Prostate gland (tissue), 2 donors: ENCODE results near the gene DGCR8. TPM values are rescaled to one million over a fixed set of nuclear protein-coding genes. Genes with fewer than 3 reads are reported as not detected.

Experiments used
- DNase-seq: peaks from one replicate; pipeline ENCODE4 v3.0.0-alpha.2; 2019; ENCODE audit warnings: low spot score
- H3K27ac ChIP-seq, 2 donors: fragments of 200-600 bp; sonication (generic); 2 replicates each; pipeline ENCODE4 v1.5.1; 2017 to 2019
- H3K27me3 ChIP-seq: fragments of 200-600 bp; sonication (generic); replicated peaks from 2 replicates; pipeline ENCODE4 v1.5.1; 2019; ENCODE audit not compliant: insufficient read depth
- H3K36me3 ChIP-seq, 2 donors: fragments of 200-600 bp; sonication (generic); 1 replicate in 1 of 2; 2 replicates in 1 of 2; pipeline versions ENCODE4 v1.5.1 to v1.8.1; 2017 to 2019
- H3K4me1 ChIP-seq: fragments of 200-600 bp; sonication (generic); replicated peaks from 2 replicates; pipeline ENCODE4 v1.5.1; 2019
- H3K4me3 ChIP-seq, 2 donors: fragments of 200-600 bp; sonication (generic); 2 replicates each; pipeline ENCODE4 v1.5.1; 2017 to 2019
- H3K9me3 ChIP-seq: fragments of 200-600 bp; sonication (generic); 2 replicates; pipeline ENCODE4 v1.5.1; 2017
- CTCF ChIP-seq, 4 experiments: fragments of 200-600 bp in 2 of 4; fragments of 450-650 bp in 2 of 4; sonication (generic) in 2 of 4; IDR thresholded peaks; 1 replicate in 3 of 4; 2 replicates in 1 of 4; pipeline ENCODE4 v1.5.1; 2016 to 2019; ENCODE audit warnings: antibody characterized with exemption in 4 of 4, mild to moderate bottlenecking in 2 of 4, moderate library complexity in 2 of 4
- POLR2A ChIP-seq: fragments of 450-650 bp; IDR thresholded peaks from one replicate; pipeline ENCODE4 v1.6.1; 2016; ENCODE audit warnings: antibody characterized with exemption, mild to moderate bottlenecking
- POLR2AphosphoS5 ChIP-seq: sonication (generic); formaldehyde crosslinking; IDR thresholded peaks from one replicate; pipeline ENCODE4 v1.6.1; 2017; ENCODE audit warnings: antibody characterized with exemption
- WGBS: methylation state at CpG from one replicate; pipeline ENCODE4 v1.1.5; 2018; 5-methylcytosine and 5-hydroxymethylcytosine counted together
- intact Hi-C: fragments of 100-400 bp; cut with DNase I; formaldehyde crosslinking; loops from one replicate; pipeline ENCODE4 v1.14.2; 2022
- total RNA-seq, 2 donors: library from RNA; depleted of rRNA; stranded (reverse); fragments of >200 nt; gene quantifications; one replicate each; pipeline ENCODE4 v1.1.0, GENCODE V29; 2016

The DGCR8 gene
- total RNA-seq, 2 donors from 2014 or later: 20.9 to 47.6 TPM

- H3K27me3 ChIP-seq: no peaks in the 10 kb centered on the region
- H3K9me3 ChIP-seq: no peaks in the 10 kb centered on the region
- H3K4me3 ChIP-seq: no peak overlapping the region
- peaks cover 9% of the 10 kb centered on the region for H3K4me1 ChIP-seq
- no peak overlapping the region for H3K27ac ChIP-seq
- intact Hi-C loops: no loop called here
- WGBS: 44% methylated on average over 18 of the region's 18 CpGs
- H3K36me3 ChIP-seq: peaks cover 0 to 3% of the 10 kb centered on the region in 2 donors
- TF ChIP-seq CTCF (IDR thresholded peaks at IDR 0.05) (peak in 2 of 4 experiments; percentile 25 to 40), POLR2A (no peak), POLR2AphosphoS5 (no peak)
- DNase-seq: no peak
Measured at GRCh38 chr22:20128902-20129746, 49.1 kb downstream of the DGCR8 start.

- no peak overlapping the region for H3K4me3 ChIP-seq
- H3K36me3 ChIP-seq: peaks cover 0 to 3% of the 10 kb centered on the region in 2 donors
- intact Hi-C loops: loop anchor here (5.0 kb wide), 1 partner anchor 47 kb away; the partner anchor contains the start of gene DGCR8
- H3K27me3 ChIP-seq: no peaks in the 10 kb centered on the region
- peaks cover 9% of the 10 kb centered on the region for H3K4me1 ChIP-seq
- no peaks in the 10 kb centered on the region for H3K9me3 ChIP-seq
- no peak overlapping the region for H3K27ac ChIP-seq
- WGBS: 82% methylated on average over 3 of the region's 3 CpGs
- TF ChIP-seq POLR2AphosphoS5 (no peak), CTCF (IDR thresholded peaks at IDR 0.05) (no peak), POLR2A (no peak)
- DNase-seq: no peak
Measured at GRCh38 chr22:20129747-20130014, 49.6 kb downstream of the DGCR8 start.

DNA sequence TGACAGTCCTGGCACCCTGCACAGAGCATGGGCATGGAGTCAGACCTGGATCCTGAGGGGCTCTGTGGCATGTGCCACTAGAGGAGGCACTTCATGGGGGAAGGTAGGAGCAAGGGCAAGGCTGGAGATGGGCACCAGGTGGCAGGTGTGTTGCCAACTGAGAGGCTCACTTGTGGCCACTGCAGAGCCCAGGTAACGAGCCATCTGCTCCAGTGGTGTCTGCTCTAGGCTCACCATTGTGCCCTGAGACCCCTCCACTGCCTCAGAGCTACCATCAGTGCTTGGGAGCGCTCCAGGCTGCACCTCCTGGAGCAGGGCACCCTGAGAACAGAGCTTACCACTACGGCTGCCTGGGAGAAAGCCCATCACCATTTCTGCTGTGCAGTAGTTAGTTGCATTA is 50.3 kb downstream of the DGCR8 start:
- WGBS: 53% methylated on average over 3 of the region's 3 CpGs
- Histone ChIP-seq H3K9me3 (no peaks in the 10 kb centered on the region), H3K36me3 (peaks cover 0 to 2% of the 10 kb centered on the region in 2 donors), H3K4me3 (no peak overlapping the region), H3K27me3 (no peaks in the 10 kb centered on the region), H3K4me1 (peaks cover 9% of the 10 kb centered on the region), H3K27ac (peak overlapping the region in 1 of 2 donors; percentile 90)
- intact Hi-C loops: loop anchor here (5.0 kb wide), 1 partner anchor 48 kb away; the partner anchor contains the start of gene DGCR8
- no peak for DNase-seq
- TF ChIP-seq CTCF (IDR thresholded peaks at IDR 0.05): no peak
- TF ChIP-seq POLR2AphosphoS5: no peak
- TF ChIP-seq POLR2A: no peak

- DNase-seq: peak; percentile 78
- Histone ChIP-seq H3K4me3 (peak overlapping the region; percentile 82 to 99), H3K36me3 (no peaks in the 10 kb centered on the region), H3K27me3 (no peaks in the 10 kb centered on the region), H3K4me1 (peaks cover 9% of the 10 kb centered on the region), H3K27ac (peak overlapping the region; percentile 79 to 90), H3K9me3 (no peaks in the 10 kb centered on the region)
- 3% methylated on average over 61 of the region's 70 CpGs for WGBS
- intact Hi-C loops: loop anchor here (5.0 kb wide), 1 partner anchor 49 kb away; the partner anchor contains the start of gene DGCR8
- no peak for TF ChIP-seq CTCF (IDR thresholded peaks at IDR 0.05)
- TF ChIP-seq POLR2AphosphoS5: peak; percentile 71
- peak; percentile 14 for TF ChIP-seq POLR2A
Measured at GRCh38 chr22:20130731-20131596, 50.9 kb downstream of the DGCR8 start.
